HepG2 (cell line): ENCODE data around the gene CEP131. TPM values are rescaled to one million over a fixed set of nuclear protein-coding genes. Genes with fewer than 3 reads are reported as not detected.

ENCODE experiments used
- HMGA1 ChIP-seq: sonication (generic); formaldehyde crosslinking; conservative IDR thresholded peaks from 2 replicates; pipeline ENCODE4 v1.4.0; 2020; ENCODE audit warnings: missing genetic modification reagents
- LCORL ChIP-seq, 2 experiments: fragments of 450-650 bp in 1 of 2; sonication (generic) in 1 of 2; formaldehyde crosslinking in 1 of 2; IDR thresholded peaks; 2 replicates each; pipeline versions ENCODE4 v1.5.0 to v1.6.1; 2017 to 2020; ENCODE audit warnings: antibody characterized with exemption in 1 of 2, missing genetic modification reagents in 1 of 2
- NFE2L1 ChIP-seq: sonication (generic); formaldehyde crosslinking; IDR thresholded peaks from 2 replicates; pipeline ENCODE4 v1.4.0; 2020; ENCODE audit warnings: missing genetic modification reagents, mild to moderate bottlenecking, borderline replicate concordance
- NR2F6 ChIP-seq, 2 experiments: IDR thresholded peaks; 2 replicates each; pipeline ENCODE4 v1.6.1; 2016; ENCODE audit warnings: antibody characterized with exemption in 1 of 2, mild to moderate bottlenecking in 1 of 2
- RBFOX2 ChIP-seq: fragments of 200-400 bp; formaldehyde crosslinking; IDR thresholded peaks from 2 replicates; pipeline ENCODE4 v1.6.1; 2017; ENCODE audit warnings: low read depth, mild to moderate bottlenecking, low read length
- SOX5 ChIP-seq: IDR thresholded peaks from 2 replicates; pipeline ENCODE4 v1.6.1; 2016; ENCODE audit warnings: borderline replicate concordance
- ZFP62 ChIP-seq: sonication (generic); formaldehyde crosslinking; IDR thresholded peaks from 2 replicates; pipeline ENCODE4 v1.4.0; 2020; ENCODE audit warnings: missing genetic modification reagents
- ZNF292 ChIP-seq: sonication (generic); formaldehyde crosslinking; IDR thresholded peaks from 2 replicates; pipeline ENCODE4 v1.8.1; 2022; ENCODE audit warnings: mild to moderate bottlenecking, low read depth, missing genetic modification reagents, borderline replicate concordance
- ZNF530 ChIP-seq: sonication (generic); formaldehyde crosslinking; IDR thresholded peaks from 2 replicates; pipeline ENCODE4 v1.5.0; 2020; ENCODE audit warnings: low read depth, mild to moderate bottlenecking, missing genetic modification reagents
- ZNF790 ChIP-seq: sonication (generic); formaldehyde crosslinking; IDR thresholded peaks from 2 replicates; pipeline ENCODE4 v1.8.0; 2022; ENCODE audit warnings: missing genetic modification reagents, mild to moderate bottlenecking, borderline replicate concordance
- polyA plus RNA-seq, 8 experiments: library from polyadenylated mRNA; depleted of rRNA in 3 of 8; stranded (reverse) in 7 of 8; unstranded in 1 of 8; fragments of >200 nt; fragmentation: Illumina TruSeq in 4 of 8; extraction: Trizol in 4 of 8; gene quantifications; 2 replicates each; pipeline versions ENCODE4 v1.2.1 to v1.2.3, GENCODE V29; 2011 to 2016; ENCODE audit warnings: low read depth in 4 of 8, missing spikeins in 1 of 8, mixed read lengths in 1 of 8; ENCODE audit not compliant: insufficient read depth in 1 of 8
- total RNA-seq, 5 experiments: library from RNA; depleted of rRNA; stranded (reverse); fragments of >200 nt; fragmentation: Illumina TruSeq; extraction: Trizol; gene quantifications; 2 replicates each; pipeline ENCODE4 v1.2.3, GENCODE V29; 2016; ENCODE audit warnings: low read depth in 1 of 5
- TF ChIP-seq, protein P1 (sequence below): sonication (generic); formaldehyde crosslinking; IDR thresholded peaks from 2 replicates; pipeline ENCODE4 v1.8.1; 2023; ENCODE audit warnings: mild to moderate bottlenecking, missing genetic modification reagents
- TF ChIP-seq, protein P2 (sequence below): sonication (generic); formaldehyde crosslinking; IDR thresholded peaks from 2 replicates; pipeline ENCODE4 v1.4.0; 2020; ENCODE audit warnings: mild to moderate bottlenecking, missing genetic modification reagents
- TF ChIP-seq, protein P3 (sequence below): sonication (generic); formaldehyde crosslinking; IDR thresholded peaks from 2 replicates; pipeline ENCODE4 v1.4.0; 2020; ENCODE audit warnings: missing genetic modification reagents
- TF ChIP-seq, protein P4 (sequence below): IDR thresholded peaks from 2 replicates; pipeline ENCODE4 v1.6.1; 2016; ENCODE audit warnings: low read depth, missing genetic modification reagents, missing compliant biosample characterization

CEP131 gene
- total and polyA plus RNA-seq, 2 of the 13 experiments (the other 11 are each of a cell fraction or from before 2014, with no cell fraction given): 5.0 to 16.8 TPM

DNA sequence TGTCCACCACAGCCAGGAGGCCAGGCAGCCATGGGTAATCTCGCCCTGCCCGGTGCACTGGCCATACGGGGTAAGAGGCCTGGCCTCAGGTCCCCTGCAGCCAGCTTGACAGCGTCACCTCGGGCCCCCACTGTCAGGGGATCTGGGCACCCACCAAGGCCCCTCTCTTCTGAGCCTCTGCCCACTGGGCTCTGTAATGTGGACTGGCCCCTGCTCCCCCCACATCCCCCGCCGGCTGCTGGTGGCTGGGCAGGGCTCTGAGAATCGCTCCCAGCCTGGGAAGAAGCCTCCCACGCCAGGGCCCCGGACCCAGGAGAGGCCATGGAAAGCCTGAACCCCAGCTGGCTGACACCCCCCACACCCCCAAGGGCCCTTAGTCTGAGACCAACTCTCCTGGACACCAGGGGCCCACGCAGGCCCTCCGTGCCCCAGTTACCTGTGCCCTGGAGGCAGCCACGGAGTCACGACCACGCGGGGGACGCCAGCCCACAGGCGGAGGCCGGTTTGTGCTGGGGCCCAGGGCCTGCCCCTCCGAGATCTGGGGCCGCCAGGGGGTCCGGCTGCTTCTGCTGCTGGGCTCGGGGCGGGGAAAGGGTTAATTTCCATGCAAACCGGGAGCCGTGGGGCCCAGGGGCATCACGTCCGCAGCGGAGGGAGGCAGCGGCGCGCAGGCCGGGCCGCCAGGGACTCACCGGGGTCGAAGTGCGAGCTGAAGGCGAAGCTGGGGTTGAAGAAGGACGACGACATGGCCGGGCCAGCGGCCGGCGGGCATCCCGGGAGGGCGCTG, 57.3 kb downstream of the CEP131 start, which contains the start of gene PVALEF (continued):
- TF ChIP-seq, protein P1, sequence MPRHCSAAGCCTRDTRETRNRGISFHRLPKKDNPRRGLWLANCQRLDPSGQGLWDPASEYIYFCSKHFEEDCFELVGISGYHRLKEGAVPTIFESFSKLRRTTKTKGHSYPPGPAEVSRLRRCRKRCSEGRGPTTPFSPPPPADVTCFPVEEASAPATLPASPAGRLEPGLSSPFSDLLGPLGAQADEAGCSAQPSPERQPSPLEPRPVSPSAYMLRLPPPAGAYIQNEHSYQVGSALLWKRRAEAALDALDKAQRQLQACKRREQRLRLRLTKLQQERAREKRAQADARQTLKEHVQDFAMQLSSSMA: no peak
- TF ChIP-seq, protein P2, sequence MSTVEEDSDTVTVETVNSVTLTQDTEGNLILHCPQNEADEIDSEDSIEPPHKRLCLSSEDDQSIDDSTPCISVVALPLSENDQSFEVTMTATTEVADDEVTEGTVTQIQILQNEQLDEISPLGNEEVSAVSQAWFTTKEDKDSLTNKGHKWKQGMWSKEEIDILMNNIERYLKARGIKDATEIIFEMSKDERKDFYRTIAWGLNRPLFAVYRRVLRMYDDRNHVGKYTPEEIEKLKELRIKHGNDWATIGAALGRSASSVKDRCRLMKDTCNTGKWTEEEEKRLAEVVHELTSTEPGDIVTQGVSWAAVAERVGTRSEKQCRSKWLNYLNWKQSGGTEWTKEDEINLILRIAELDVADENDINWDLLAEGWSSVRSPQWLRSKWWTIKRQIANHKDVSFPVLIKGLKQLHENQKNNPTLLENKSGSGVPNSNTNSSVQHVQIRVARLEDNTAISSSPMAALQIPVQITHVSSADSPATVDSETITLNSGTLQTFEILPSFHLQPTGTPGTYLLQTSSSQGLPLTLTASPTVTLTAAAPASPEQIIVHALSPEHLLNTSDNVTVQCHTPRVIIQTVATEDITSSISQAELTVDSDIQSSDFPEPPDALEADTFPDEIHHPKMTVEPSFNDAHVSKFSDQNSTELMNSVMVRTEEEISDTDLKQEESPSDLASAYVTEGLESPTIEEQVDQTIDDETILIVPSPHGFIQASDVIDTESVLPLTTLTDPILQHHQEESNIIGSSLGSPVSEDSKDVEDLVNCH (CRISPR knock-in tag): no peak
- TF ChIP-seq, protein P3, sequence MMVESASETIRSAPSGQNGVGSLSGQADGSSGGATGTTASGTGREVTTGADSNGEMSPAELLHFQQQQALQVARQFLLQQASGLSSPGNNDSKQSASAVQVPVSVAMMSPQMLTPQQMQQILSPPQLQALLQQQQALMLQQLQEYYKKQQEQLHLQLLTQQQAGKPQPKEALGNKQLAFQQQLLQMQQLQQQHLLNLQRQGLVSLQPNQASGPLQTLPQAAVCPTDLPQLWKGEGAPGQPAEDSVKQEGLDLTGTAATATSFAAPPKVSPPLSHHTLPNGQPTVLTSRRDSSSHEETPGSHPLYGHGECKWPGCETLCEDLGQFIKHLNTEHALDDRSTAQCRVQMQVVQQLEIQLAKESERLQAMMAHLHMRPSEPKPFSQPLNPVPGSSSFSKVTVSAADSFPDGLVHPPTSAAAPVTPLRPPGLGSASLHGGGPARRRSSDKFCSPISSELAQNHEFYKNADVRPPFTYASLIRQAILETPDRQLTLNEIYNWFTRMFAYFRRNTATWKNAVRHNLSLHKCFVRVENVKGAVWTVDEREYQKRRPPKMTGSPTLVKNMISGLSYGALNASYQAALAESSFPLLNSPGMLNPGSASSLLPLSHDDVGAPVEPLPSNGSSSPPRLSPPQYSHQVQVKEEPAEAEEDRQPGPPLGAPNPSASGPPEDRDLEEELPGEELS (CRISPR knock-in tag): peak; percentile 24; the same call in 1 of the 2 replicates
- TF ChIP-seq NR2F6 (IDR thresholded peaks at IDR 0.05): no peak
- peak; percentile 54; the same call in 1 of the 2 replicates for TF ChIP-seq NR2F6 (CRISPR knock-in tag; IDR thresholded peaks at IDR 0.05)
- peak; percentile 91 for TF ChIP-seq RBFOX2
- TF ChIP-seq, protein P4, sequence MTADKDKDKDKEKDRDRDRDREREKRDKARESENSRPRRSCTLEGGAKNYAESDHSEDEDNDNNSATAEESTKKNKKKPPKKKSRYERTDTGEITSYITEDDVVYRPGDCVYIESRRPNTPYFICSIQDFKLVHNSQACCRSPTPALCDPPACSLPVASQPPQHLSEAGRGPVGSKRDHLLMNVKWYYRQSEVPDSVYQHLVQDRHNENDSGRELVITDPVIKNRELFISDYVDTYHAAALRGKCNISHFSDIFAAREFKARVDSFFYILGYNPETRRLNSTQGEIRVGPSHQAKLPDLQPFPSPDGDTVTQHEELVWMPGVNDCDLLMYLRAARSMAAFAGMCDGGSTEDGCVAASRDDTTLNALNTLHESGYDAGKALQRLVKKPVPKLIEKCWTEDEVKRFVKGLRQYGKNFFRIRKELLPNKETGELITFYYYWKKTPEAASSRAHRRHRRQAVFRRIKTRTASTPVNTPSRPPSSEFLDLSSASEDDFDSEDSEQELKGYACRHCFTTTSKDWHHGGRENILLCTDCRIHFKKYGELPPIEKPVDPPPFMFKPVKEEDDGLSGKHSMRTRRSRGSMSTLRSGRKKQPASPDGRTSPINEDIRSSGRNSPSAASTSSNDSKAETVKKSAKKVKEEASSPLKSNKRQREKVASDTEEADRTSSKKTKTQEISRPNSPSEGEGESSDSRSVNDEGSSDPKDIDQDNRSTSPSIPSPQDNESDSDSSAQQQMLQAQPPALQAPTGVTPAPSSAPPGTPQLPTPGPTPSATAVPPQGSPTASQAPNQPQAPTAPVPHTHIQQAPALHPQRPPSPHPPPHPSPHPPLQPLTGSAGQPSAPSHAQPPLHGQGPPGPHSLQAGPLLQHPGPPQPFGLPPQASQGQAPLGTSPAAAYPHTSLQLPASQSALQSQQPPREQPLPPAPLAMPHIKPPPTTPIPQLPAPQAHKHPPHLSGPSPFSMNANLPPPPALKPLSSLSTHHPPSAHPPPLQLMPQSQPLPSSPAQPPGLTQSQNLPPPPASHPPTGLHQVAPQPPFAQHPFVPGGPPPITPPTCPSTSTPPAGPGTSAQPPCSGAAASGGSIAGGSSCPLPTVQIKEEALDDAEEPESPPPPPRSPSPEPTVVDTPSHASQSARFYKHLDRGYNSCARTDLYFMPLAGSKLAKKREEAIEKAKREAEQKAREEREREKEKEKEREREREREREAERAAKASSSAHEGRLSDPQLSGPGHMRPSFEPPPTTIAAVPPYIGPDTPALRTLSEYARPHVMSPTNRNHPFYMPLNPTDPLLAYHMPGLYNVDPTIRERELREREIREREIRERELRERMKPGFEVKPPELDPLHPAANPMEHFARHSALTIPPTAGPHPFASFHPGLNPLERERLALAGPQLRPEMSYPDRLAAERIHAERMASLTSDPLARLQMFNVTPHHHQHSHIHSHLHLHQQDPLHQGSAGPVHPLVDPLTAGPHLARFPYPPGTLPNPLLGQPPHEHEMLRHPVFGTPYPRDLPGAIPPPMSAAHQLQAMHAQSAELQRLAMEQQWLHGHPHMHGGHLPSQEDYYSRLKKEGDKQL (CRISPR knock-in tag): 0 out of 2 replicates have a peak, but pooled peaks have one; percentile 10
- no peak for TF ChIP-seq NFE2L1 (CRISPR knock-in tag)
- no peak for TF ChIP-seq ZNF292 (CRISPR knock-in tag)
- peak; percentile 24; the same call in 1 of the 2 replicates for TF ChIP-seq SOX5 (CRISPR knock-in tag)
- TF ChIP-seq LCORL (IDR thresholded peaks at IDR 0.05): no peak
- TF ChIP-seq LCORL (CRISPR knock-in tag; IDR thresholded peaks at IDR 0.05): peak; percentile 78
- TF ChIP-seq ZNF790 (CRISPR knock-in tag): peak; percentile 76; the same call in 1 of the 2 replicates
- TF ChIP-seq ZNF530 (CRISPR knock-in tag): peak; percentile 89; the same call in 1 of the 2 replicates
- no peak for TF ChIP-seq HMGA1 (CRISPR knock-in tag)
- no peak for TF ChIP-seq ZFP62
